Measurements from ENCODE around the gene JAG1.

Gene JAG1

GRCh38 chr20:10639737-10640556, 33.9 kb downstream of the JAG1 start:
- DNase-seq (ENCODE audit: insufficient read length, low spot score): no peak

GRCh38 chr20:10639077-10639736, 34.6 kb downstream of the JAG1 start:
- FAIRE-seq (no peak), DNase-seq (ENCODE audit: insufficient read length, low spot score) (no peak)

More at GRCh38 chr20:10639737-10640556, 33.9 kb downstream of the JAG1 start:
- no peak for FAIRE-seq

DNA sequence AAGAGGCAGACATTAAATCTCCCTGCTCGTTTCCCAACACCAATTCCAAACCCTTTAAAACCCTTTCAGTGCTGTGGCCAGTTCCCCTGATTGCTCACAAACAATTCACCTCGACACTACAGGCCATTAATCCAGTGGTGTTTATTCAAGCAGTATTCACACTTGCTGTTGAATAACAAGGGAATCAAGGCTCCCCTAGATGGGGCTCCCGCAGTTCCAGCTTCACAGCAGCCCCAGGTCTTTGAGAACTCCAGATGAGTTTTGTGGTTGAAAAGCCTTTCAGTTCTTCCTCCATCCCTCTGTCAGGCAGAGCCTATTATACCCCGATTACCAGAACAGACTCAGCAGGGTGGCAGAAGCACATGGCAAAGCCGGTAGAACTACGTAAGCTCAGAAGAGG, 36.2 kb downstream of the JAG1 start:
- no peak for DNase-seq (ENCODE audit: insufficient read length, low spot score)
- no peak for FAIRE-seq

GRCh38 chr20:10637031-10637559, 36.7 kb downstream of the JAG1 start:
- no peak for FAIRE-seq
- no peak for DNase-seq (ENCODE audit: insufficient read length, low spot score)

DNA sequence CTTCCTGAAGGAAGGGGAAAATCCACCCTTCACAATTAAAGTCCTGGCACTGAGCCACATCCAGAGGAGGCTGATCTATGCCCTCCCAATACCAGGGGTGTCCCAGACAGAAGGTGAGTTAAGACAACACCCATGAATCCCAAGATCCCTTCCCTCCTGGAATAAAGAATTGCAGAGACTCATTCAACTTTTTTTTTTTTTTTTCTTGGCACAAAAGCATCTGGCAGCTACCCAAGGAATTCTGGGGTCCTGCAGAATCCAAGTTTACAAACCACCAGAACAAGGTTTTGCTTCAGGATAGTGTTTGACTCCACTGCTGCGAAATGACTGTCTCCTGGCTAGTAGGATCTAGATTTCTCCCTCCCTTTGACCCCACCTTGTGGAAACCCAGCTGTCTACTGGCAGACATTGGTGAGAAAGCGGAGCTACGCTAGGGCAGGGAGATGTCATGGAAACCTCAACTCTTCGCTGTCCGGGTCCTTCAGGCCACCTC, 37.4 kb downstream of the JAG1 start:
- FAIRE-seq (no peak), DNase-seq (ENCODE audit: insufficient read length, low spot score) (no peak)

DNA sequence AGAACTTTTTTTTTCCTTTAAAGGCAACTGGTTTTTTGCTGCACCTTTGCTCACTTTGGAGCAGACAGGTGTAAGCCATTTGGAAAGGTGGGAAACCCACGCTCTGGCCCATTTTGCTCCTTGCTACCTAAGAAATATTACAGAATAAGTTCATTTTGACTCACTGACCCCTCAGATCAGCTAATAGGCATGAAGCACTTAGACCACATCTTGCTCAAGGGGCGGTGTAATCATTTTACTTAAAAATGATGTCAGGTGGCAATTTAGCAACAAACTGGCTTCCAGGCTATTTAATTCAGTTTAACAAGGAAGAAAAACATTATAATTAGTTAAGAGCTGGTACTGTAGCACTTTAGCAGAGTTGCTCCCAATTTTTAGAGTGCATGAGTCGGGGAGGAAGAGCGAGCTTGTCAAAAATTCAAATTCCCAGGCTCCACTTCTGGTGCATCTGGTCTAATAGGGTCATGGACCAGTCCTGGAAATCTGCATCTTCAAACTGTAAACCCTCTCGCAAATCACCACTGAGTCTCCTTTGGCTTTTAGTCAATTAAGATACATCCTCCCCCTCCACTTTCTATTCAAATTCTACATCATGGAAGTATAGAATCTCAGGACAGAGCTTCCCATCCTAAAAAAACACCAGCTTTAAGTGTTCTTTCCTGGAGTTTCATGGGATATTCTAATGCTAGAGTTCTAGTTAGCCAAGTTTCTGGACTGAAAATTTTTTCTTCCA, 38.2 kb downstream of the JAG1 start:
- no peak for DNase-seq (ENCODE audit: insufficient read length, low spot score)
- FAIRE-seq: no peak

- FAIRE-seq: no peak
- no peak for DNase-seq (ENCODE audit: insufficient read length, low spot score)
Observed at GRCh38 chr20:10634683-10635411, 39.0 kb downstream of the JAG1 start.

DNA sequence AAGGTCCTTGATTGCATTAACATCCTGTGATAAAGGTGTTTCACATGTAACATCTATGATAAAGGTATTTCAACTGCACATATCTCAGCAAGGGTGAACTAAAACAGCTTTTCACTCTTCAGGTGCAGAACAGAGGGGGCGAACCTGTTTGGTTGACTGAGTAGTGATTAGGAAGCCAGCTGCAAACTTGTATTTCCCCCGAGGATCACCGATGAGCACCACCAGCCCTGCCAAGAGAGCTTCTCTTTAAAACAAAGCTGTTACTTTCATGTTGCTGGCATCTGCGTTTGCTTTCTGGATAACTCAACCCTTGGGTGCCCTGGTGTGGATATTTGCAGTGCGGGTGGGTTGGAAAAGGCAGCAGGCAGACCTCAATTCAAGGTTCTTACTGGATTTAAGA, 39.6 kb downstream of the JAG1 start:
- DNase-seq (ENCODE audit: insufficient read length, low spot score) (no peak), FAIRE-seq (no peak)

GRCh38 chr20:10633718-10634117, 40.1 kb downstream of the JAG1 start:
- DNase-seq (ENCODE audit: insufficient read length, low spot score) (no peak), FAIRE-seq (no peak)

DNA sequence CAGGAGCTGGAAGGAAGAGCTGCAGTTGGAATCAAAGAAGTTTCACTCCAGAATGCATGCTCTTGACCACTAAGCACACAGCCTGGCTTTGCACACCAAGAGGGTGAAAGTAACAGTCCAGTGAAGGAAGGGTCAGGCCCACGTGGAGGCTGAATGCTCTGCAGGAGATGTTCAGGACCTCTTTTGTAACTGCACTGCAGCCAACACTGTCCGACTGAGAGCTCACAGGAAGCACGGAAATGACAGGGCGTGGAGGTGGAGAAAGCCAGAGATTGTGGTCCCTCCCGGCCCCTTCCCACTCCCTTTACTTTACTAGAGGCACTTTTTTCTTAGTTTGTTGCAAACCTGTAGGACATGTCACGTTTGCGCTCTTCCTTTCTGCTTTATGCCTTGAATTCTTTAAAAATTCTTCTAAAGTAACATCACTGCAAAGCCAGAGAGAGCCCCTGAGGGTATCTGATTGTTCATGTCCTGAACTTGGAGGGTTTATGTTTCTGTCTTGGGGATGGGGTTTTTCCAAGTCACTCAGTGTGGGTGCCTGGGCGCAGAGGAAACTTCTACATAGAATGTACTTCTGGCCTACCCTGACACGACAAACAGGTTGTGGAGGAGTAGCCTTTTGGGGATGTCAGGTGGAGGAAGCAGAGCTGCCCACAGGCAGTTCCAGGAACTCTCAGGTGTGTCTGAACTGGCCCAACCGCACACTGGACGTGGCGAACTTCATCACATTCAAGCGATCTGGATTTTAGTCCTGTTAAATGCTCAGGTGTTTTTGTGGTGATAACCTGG, 40.9 kb downstream of the JAG1 start:
- no peak for DNase-seq (ENCODE audit: insufficient read length, low spot score)
- no peak for FAIRE-seq

DNA sequence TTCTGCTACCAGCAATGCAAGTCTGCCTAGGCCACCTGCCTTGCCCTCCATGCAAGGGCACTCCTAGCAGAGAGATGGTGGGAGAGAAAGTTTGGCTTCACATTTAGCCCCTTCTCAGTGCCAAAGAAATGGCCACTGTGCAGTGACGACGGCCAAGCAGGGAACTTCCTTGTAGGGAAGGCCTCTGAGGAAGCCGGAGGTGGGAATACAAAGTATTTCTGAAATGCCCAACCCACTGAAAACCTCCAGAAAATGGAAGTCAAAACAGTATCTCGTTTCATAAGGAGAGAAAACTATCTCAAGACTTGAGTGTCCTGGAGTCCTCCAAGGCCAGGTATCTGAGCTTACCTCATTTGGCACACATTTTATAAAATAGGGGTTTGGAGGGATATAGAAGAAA, 42.7 kb downstream of the JAG1 start:
- no peak for DNase-seq (ENCODE audit: insufficient read length, low spot score)
- FAIRE-seq: no peak

GRCh38 chr20:10629946-10630650, 43.7 kb downstream of the JAG1 start:
- FAIRE-seq: no peak
- DNase-seq (ENCODE audit: insufficient read length, low spot score): no peak

GRCh38 chr20:10626896-10627295, 46.9 kb downstream of the JAG1 start:
- DNase-seq (ENCODE audit: insufficient read length, low spot score) (no peak), FAIRE-seq (no peak)

DNA sequence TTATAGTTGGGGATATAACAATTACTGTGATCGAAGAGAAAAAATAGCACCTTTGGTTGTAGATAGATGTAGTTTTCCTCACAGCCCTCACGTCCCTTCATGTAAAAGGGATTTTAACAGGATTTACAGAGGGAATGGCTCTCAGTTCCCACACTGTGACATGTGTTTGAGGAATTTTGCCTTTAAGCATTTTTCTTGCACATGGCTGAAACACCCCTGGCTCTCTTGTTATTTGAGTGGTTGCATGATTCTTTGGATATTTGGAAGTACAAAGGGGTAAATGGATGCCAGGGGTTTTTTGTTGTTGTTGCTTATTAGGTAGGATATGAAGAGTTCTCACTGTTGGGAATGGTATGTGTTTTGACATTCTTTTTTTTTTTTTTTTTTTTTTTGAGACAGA, 48.2 kb downstream of the JAG1 start:
- no peak for DNase-seq (ENCODE audit: insufficient read length, low spot score)
- no peak for FAIRE-seq

DNA sequence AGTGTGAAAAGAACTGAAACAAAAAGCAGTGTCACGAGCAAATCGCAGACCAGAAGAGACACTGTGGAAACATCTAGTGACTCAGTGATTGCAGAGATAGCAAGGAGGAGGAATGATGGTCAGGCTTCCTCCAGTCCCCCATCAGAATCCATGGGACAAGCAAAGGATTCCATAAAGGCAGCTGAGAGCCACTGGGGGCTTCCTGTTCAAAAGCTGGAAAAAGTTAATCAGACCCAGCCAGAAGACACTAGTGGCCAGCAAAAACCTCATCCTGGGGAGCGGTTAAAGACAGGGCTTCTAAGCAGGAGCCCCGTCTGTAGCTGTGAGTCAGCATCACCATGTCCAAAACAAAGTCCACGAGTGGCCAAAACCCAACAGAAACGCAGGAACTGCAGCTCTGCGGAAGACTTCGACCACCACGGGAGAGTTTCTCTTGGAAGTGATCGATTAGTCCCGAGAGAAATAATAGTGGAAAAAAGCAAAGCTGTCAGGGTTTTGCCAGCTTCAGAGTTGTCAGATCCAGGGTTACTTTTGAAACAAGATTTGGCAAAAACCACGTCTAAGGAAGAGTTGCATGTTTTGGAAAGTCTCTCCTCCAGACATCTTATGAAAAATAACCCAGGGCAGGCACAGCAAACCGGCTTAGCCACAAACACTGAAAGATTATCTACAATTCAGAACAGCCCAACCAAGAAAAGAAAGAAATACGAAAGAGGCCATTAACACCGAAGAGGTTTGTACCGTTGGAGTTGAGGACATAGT, 51.0 kb downstream of the JAG1 start:
- no peak for DNase-seq (ENCODE audit: insufficient read length, low spot score)
- no peak for FAIRE-seq

DNA sequence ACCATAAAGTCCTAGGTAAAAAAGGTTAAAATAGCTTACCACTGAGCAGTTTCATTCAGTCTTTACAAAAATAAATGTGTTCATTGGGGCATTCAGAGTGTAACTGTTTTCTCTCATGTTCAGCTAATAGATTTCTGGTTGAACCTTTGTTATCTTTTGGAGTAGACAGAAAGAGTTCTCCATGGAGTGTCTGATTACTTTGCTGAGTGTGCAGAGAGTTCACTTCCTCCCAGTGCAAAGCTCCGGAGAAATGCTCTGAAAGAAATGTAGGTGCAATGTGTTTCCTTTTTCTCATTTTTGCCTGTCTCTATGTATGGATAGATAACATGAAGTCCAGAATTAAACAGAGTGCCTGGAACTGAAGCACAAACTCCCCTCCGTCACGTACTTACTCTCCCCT, 52.6 kb downstream of the JAG1 start:
- DNase-seq (ENCODE audit: insufficient read length, low spot score) (no peak), FAIRE-seq (no peak)

GRCh38 chr20:10619427-10619826, 54.4 kb downstream of the JAG1 start:
- FAIRE-seq: no peak
- no peak for DNase-seq (ENCODE audit: insufficient read length, low spot score)

GRCh38 chr20:10618611-10619245, 55.1 kb downstream of the JAG1 start:
- DNase-seq (ENCODE audit: insufficient read length, low spot score) (no peak), FAIRE-seq (no peak)

Data from GM19239 (cell line).